K562 (cell line): ENCODE measurements around the gene MPZL1.

Source experiments
- ARNT ChIP-seq, 2 experiments: fragments of 450-650 bp; IDR thresholded peaks; 2 replicates each; pipeline ENCODE4 v1.6.1; 2016; ENCODE audit warnings: mild to moderate bottlenecking in 1 of 2
- E2F5 ChIP-seq: sonication (generic); formaldehyde crosslinking; IDR thresholded peaks from 2 replicates; pipeline ENCODE4 v1.8.0; 2022; ENCODE audit warnings: mild to moderate bottlenecking, missing genetic modification reagents
- EZH2 ChIP-seq: IDR thresholded peaks from 2 replicates; pipeline ENCODE4 v1.6.1; 2012; ENCODE audit warnings: low read depth, mild to moderate bottlenecking, inconsistent platforms, low read length, borderline replicate concordance
- SRSF1 ChIP-seq: fragments of 200-400 bp; formaldehyde crosslinking; IDR thresholded peaks from 2 replicates; pipeline ENCODE4 v1.6.1; 2017; ENCODE audit warnings: mild to moderate bottlenecking, low read depth, low read length, moderate library complexity
- TAF1 ChIP-seq: IDR thresholded peaks from 2 replicates; pipeline ENCODE4 v1.6.1; 2011; ENCODE audit warnings: mild to moderate bottlenecking, low read length, moderate library complexity; ENCODE audit not compliant: insufficient read depth, control insufficient read depth, severe bottlenecking; ENCODE audit errors: extremely low read depth
- TFAM ChIP-seq: fragments of 250-450 bp; sonication (Bioruptor Pico); conservative IDR thresholded peaks from 2 replicates; pipeline ENCODE4 v1.5.0; 2021; ENCODE audit warnings: mild to moderate bottlenecking, moderate library complexity
- USF1 ChIP-seq: sonication (generic); formaldehyde crosslinking; IDR thresholded peaks from 2 replicates; pipeline ENCODE4 v1.9.0; 2022; ENCODE audit warnings: mild to moderate bottlenecking, missing genetic modification reagents
- ZNF232 ChIP-seq: sonication (generic); formaldehyde crosslinking; IDR thresholded peaks from 2 replicates; pipeline ENCODE4 v1.8.0; 2022; ENCODE audit warnings: mild to moderate bottlenecking, missing genetic modification reagents

GRCh38 chr1:167777269-167777650, 55.5 kb downstream of the MPZL1 start:
- TF ChIP-seq USF1 (CRISPR knock-in tag) = no peak
- TF ChIP-seq SRSF1 = no peak
- TF ChIP-seq ARNT (IDR thresholded peaks at IDR 0.05) = no peak
- TF ChIP-seq TFAM (CRISPR knock-in tag) = no peak
- no peak for TF ChIP-seq ZNF232 (CRISPR knock-in tag)
- no peak for TF ChIP-seq EZH2
- no peak for TF ChIP-seq E2F5 (CRISPR knock-in tag)
- no peak for TF ChIP-seq TAF1
